GM12878 (cell line): ENCODE measurements around the gene ATP6V1G2. TPM values are rescaled to one million over a fixed set of nuclear protein-coding genes. Genes with fewer than 3 reads are reported as not detected.
A peak's percentile ranks its signal among the peaks of the same experiment; 100 is the strongest.

Experiments used
- ATAC-seq: fragments of 200-7000 bp; cut with Tn5 transposase; 3 replicates; pipeline ENCODE4 v1.9.1; 2020; ENCODE audit warnings: mild to moderate bottlenecking, moderate library complexity
- BruUV-seq: library from RNA; stranded (reverse); fragments of 400-500 nt; replicated peaks from 2 replicates; lab custom pipeline; 2021; lab: Mats Ljungman, UMichigan
- CTCF ChIA-PET: fragments of 300-600 bp; sonication (Branson Sonifier 250); formaldehyde crosslinking; extraction: SDS; loops from one replicate; lab custom pipeline; 2021; ENCODE audit warnings: inconsistent platforms; lab: Yijun Ruan, JAX
- POLR2A ChIA-PET: fragments of 350-600 bp; formaldehyde crosslinking; extraction: SDS; loops from one replicate; lab custom pipeline; 2021; ENCODE audit warnings: inconsistent platforms; lab: Charles Lee
- RAD21 ChIA-PET: fragments of 300-600 bp; sonication (Branson Sonifier 250); formaldehyde crosslinking; loops from one replicate; lab custom pipeline; 2023; ENCODE audit warnings: antibody characterized with exemption; ENCODE audit not compliant: unreplicated experiment; lab: Charles Lee
- SMC1A ChIA-PET: fragments of 300-600 bp; sonication (Branson Sonifier 250); formaldehyde crosslinking; loops from one replicate; lab custom pipeline; 2023; ENCODE audit not compliant: unreplicated experiment, uncharacterized antibody; lab: Charles Lee
- DNase-seq: peaks from one replicate; pipeline ENCODE4 v3.0.0-alpha.2; 2011; ENCODE audit warnings: low read depth, low spot score
- FAIRE-seq: peaks from 3 replicates; lab custom pipeline; 2011; peaks lifted over from hg19 to GRCh38; lab: Jason Lieb, UNC
- H2AFZ ChIP-seq: 2 replicates; pipeline ENCODE4 v1.6.0; 2011; ENCODE audit warnings: low read depth, low read length, control low read depth; ENCODE audit not compliant: control insufficient read depth
- H3K27ac ChIP-seq: 2 replicates; pipeline ENCODE4 v1.5.1; 2011; ENCODE audit warnings: control low read depth; ENCODE audit not compliant: control insufficient read depth, insufficient read depth
- H3K27me3 ChIP-seq, 2 experiments: replicated peaks in 1 of 2; 2 replicates each; pipeline versions ENCODE4 v1.6.0 to v1.6.1; 2011; ENCODE audit warnings: low read length in 1 of 2; ENCODE audit not compliant: control insufficient read depth in 2 of 2, insufficient read depth in 2 of 2
- H3K36me3 ChIP-seq, 2 experiments: 2 replicates each; pipeline ENCODE4 v1.5.1; 2011; ENCODE audit warnings: low read length in 1 of 2; ENCODE audit not compliant: control insufficient read depth in 2 of 2, insufficient read depth in 2 of 2
- H3K4me1 ChIP-seq: 2 replicates; pipeline ENCODE4 v1.6.1; 2011; ENCODE audit warnings: mild to moderate bottlenecking, low read length, moderate library complexity, mixed read lengths; ENCODE audit not compliant: control insufficient read depth, insufficient read depth
- H3K4me2 ChIP-seq: 2 replicates; pipeline ENCODE4 v1.6.0; 2011; ENCODE audit warnings: control low read depth; ENCODE audit not compliant: control insufficient read depth, insufficient read depth
- H3K4me3 ChIP-seq: fragments of 200-600 bp; sonication (generic); 2 replicates; pipeline ENCODE4 v1.5.1; 2016
- H3K79me2 ChIP-seq: 2 replicates; pipeline ENCODE4 v1.6.0; 2011; ENCODE audit warnings: low read length; ENCODE audit not compliant: control insufficient read depth, insufficient read depth
- H3K9ac ChIP-seq: 2 replicates; pipeline ENCODE4 v1.8.0; 2011; ENCODE audit warnings: low read length, control low read depth, mixed read lengths; ENCODE audit not compliant: control insufficient read depth, insufficient read depth
- H3K9me3 ChIP-seq: replicated peaks from 3 replicates; pipeline ENCODE4 v1.5.1; 2011; ENCODE audit warnings: mild to moderate bottlenecking, low read length; ENCODE audit not compliant: control insufficient read depth, insufficient read depth
- H4K20me1 ChIP-seq: 2 replicates; pipeline ENCODE4 v1.6.0; 2011; ENCODE audit not compliant: control insufficient read depth, insufficient read depth
- ASH2L ChIP-seq: fragments of 300-600, 200-600 bp; sonication (generic); IDR thresholded peaks from 2 replicates; pipeline ENCODE4 v1.6.1; 2017; ENCODE audit warnings: low read depth, mild to moderate bottlenecking, borderline replicate concordance
- CREM ChIP-seq: IDR thresholded peaks from 2 replicates; pipeline ENCODE4 v1.6.1; 2014; ENCODE audit warnings: antibody characterized with exemption, low read depth
- DPF2 ChIP-seq: fragments of 450-650 bp; IDR thresholded peaks from 2 replicates; pipeline ENCODE4 v1.6.1; 2017; ENCODE audit warnings: mild to moderate bottlenecking
- EP300 ChIP-seq, 2 experiments: fragments of 150-350 bp in 1 of 2; IDR thresholded peaks; 2 replicates each; pipeline ENCODE4 v1.6.1; 2011 to 2012; ENCODE audit warnings: low read depth in 2 of 2, low read length in 2 of 2, borderline replicate concordance in 1 of 2, improper control_type of control experiment in 1 of 2, inconsistent platforms in 1 of 2; ENCODE audit not compliant: control insufficient read depth in 1 of 2
- RFX5 ChIP-seq: IDR thresholded peaks from 2 replicates; pipeline ENCODE4 v1.6.1; 2011; ENCODE audit warnings: low read depth, low read length, improper control_type of control experiment
- SUPT20H ChIP-seq: IDR thresholded peaks from 2 replicates; pipeline ENCODE4 v1.6.1; 2011; ENCODE audit warnings: low read depth, mild to moderate bottlenecking, low read length, moderate library complexity, borderline replicate concordance; ENCODE audit not compliant: control insufficient read depth
- ZBED1 ChIP-seq: IDR thresholded peaks from 2 replicates; pipeline ENCODE4 v1.6.1; 2016; ENCODE audit warnings: borderline replicate concordance
- WGBS: methylation state at CpG from one replicate; pipeline ENCODE4 v1.1.6; 2016; ENCODE audit warnings: low lambda C conversion rate; ENCODE audit not compliant: insufficient replicate concordance, insufficient coverage; ENCODE audit errors: missing lambda C conversion rate; 5-methylcytosine and 5-hydroxymethylcytosine counted together
- in situ Hi-C: fragments of 300-500 bp; cut with MboI; formaldehyde crosslinking; loops from 9 replicates; pipeline ENCODE4 v1.14.3; 2018; ENCODE audit warnings: mixed read lengths
- intact Hi-C: fragments of 100-400 bp; cut with micrococcal nuclease; formaldehyde crosslinking; loops from one replicate; pipeline ENCODE4 v1.14.2; 2022; ENCODE audit not compliant: unreplicated experiment
- polyA plus RNA-seq, 11 experiments: library from polyadenylated mRNA; depleted of rRNA in 4 of 11; unstranded in 6 of 11; stranded (reverse) in 5 of 11; fragments of >200 nt; fragmentation: Nextera tagmentation in 4 of 11; fragmentation: Illumina TruSeq in 1 of 11; extraction: Ambion mirVana in 4 of 11; extraction: Trizol in 1 of 11; gene quantifications; 1 replicate in 1 of 11; 2 replicates in 10 of 11; pipeline versions ENCODE4 v1.2.1 to v1.2.3, GENCODE V29; 2011 to 2016; ENCODE audit warnings: inconsistent platforms in 2 of 11, missing spikeins in 2 of 11, low read depth in 1 of 11
- total RNA-seq, 4 experiments: library from RNA; depleted of rRNA in 3 of 4; stranded (reverse); fragments of >200 nt in 3 of 4; fragmentation: Illumina TruSeq in 1 of 4; extraction: Trizol in 1 of 4; gene quantifications; 2 replicates each; pipeline versions ENCODE4 v1.2.1 to v1.2.3, GENCODE V29; 2013 to 2021
- TF ChIP-seq, protein P1 (sequence below): fragments of 150-350 bp; IDR thresholded peaks from 2 replicates; pipeline ENCODE4 v1.6.1; 2016; ENCODE audit warnings: low read depth, low read length
- TF ChIP-seq, protein P2 (sequence below): fragments of 450-650 bp; IDR thresholded peaks from 2 replicates; pipeline ENCODE4 v1.6.1; 2017; ENCODE audit warnings: low read depth, mild to moderate bottlenecking, moderate library complexity

The ATP6V1G2 gene
- total and polyA plus RNA-seq, 10 of the 15 experiments (the other 5 are each of a cell fraction or from before 2014, with no cell fraction given) = 0.45 to 8.9 (median 2.8) TPM

DNA sequence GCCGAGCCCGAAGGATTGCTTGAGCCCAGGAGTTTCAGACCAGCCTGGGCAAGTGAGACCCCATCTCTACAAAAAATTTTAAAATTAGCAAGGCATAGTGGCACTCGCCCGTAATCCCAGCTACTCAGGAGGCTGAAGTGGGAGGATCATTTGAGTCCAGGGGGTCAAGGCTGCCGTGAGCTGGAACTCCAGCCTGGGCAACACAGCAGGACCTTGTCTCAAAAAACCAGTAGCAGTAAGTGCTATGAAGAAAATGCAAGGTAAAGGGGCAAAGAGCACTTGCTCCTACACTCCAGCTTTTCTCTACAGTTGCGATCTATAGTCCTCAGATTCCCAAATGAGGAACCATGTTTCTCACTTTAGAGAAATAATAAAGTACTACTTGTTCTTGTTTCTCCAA, 2.8 kb downstream of the ATP6V1G2 start (continued):
- TF ChIP-seq, protein P1, sequence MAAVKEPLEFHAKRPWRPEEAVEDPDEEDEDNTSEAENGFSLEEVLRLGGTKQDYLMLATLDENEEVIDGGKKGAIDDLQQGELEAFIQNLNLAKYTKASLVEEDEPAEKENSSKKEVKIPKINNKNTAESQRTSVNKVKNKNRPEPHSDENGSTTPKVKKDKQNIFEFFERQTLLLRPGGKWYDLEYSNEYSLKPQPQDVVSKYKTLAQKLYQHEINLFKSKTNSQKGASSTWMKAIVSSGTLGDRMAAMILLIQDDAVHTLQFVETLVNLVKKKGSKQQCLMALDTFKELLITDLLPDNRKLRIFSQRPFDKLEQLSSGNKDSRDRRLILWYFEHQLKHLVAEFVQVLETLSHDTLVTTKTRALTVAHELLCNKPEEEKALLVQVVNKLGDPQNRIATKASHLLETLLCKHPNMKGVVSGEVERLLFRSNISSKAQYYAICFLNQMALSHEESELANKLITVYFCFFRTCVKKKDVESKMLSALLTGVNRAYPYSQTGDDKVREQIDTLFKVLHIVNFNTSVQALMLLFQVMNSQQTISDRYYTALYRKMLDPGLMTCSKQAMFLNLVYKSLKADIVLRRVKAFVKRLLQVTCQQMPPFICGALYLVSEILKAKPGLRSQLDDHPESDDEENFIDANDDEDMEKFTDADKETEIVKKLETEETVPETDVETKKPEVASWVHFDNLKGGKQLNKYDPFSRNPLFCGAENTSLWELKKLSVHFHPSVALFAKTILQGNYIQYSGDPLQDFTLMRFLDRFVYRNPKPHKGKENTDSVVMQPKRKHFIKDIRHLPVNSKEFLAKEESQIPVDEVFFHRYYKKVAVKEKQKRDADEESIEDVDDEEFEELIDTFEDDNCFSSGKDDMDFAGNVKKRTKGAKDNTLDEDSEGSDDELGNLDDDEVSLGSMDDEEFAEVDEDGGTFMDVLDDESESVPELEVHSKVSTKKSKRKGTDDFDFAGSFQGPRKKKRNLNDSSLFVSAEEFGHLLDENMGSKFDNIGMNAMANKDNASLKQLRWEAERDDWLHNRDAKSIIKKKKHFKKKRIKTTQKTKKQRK = no peak
- no peak for TF ChIP-seq SUPT20H

DNA sequence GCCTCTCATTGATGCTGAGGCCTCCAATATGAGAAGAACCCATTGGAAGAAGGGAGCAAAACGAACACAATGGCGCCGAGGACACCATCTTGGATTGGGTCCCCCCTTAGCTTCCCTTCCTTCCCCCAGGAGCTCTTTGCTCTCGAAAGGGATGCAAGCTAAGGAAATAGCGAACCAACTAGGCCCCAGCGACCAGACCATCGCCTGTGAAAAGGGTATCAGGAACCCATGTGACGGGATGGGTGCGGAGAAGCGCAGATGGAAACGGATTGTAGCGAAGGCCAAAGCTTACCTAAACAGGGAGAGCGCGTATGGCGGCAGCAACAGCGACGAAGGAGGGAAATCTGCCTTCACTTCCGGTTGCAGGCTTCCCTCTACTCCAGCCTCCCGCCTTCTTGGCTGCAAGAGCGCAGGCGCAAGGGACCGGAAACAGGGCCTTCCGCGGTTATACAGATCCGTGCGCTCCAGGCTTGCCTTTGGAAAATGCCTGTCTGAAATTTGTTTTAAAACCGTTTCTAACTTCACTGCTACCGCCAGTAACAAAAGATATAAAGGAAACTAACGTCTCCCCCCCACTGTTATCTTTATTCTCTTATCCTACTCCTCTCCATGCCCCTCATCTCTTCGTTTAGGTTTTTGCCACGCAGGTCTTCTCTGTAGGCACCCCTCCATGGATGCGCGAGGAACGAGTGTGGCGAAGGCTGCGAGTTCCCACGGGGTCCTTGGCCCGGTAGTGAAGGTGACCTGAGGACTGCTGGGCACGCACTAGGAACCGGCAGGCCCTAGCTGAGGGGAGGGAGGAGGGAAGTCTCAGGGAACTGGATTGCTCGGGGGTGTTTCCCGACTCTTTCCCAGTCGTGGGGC, 4.5 kb downstream of the ATP6V1G2 start, which contains the start of gene DDX39B:
TSS of gene DDX39B (minus strand) at position 346 of the 864 bp plus-strand sequence. CDS start 1,471 bp downstream, outside the sequence.
- ChIA-PET POLR2A (interaction anchor here (0.6 to 4.8 kb wide), 30 partner anchors 9 to 654 kb away, joined by 3 to 56 read pairs (median 4); partner anchors contain the start of genes ABHD16A, BAG6, C6orf47 and GPANK1), SMC1A (interaction anchor here (0.6 to 34.7 kb wide), 17 partner anchors 9 to 295 kb away, joined by 3 to 1989 read pairs (median 4); partner anchors contain the start of genes ABHD16A, LST1, LTA and LTB), RAD21 (interaction anchor here (0.9 to 16.9 kb wide), 13 partner anchors 8 to 288 kb away, joined by 3 to 668 read pairs (median 5); partner anchors contain the start of genes HSPA1B, LTB, MICB and NCR3), CTCF (interaction anchor here (0.6 to 34.8 kb wide), 13 partner anchors 9 to 722 kb away, joined by 3 to 2098 read pairs (median 3); partner anchors contain the start of genes C6orf47, DXO, HSPA1B and LST1)
- H3K36me3 ChIP-seq = peaks cover 12 to 27% of the 10 kb centered on the region in 2 experiments
- in situ Hi-C loops (loop anchor here (5.0 to 10.0 kb wide), 2 partner anchors 50 to 293 kb away; no protein-coding TSS in a partner anchor), intact Hi-C loops (loop anchor here (1.0 to 10.0 kb wide), 3 partner anchors 49 to 363 kb away; partner anchors contain the start of gene ZBTB12)
- H3K4me2 ChIP-seq = peak within 1 kb of the TSS; percentile 85
- FAIRE-seq (peak; percentile 75), ATAC-seq (peak; percentile 81), DNase-seq (peak; percentile 93)
- H3K9me3 ChIP-seq = no peaks in the 10 kb centered on the region
- H3K27me3 ChIP-seq = no peaks in the 10 kb centered on the region
- peaks cover 63% of the 10 kb centered on the region for H3K79me2 ChIP-seq
- BruUV-seq = no TSS peak
- H3K9ac ChIP-seq = peak within 1 kb of the TSS; percentile 99
- under 1% methylated on average over 43 of the region's 43 CpGs for WGBS
- H4K20me1 ChIP-seq = peaks cover 9% of the 10 kb centered on the region
- H2AFZ ChIP-seq = peak within 1 kb of the TSS; percentile 83
- H3K27ac ChIP-seq = peak within 1 kb of the TSS; percentile 97
- H3K4me3 ChIP-seq = peak within 1 kb of the TSS; percentile 94
- no peaks in the 10 kb centered on the region for H3K4me1 ChIP-seq
- no peak for TF ChIP-seq EP300 (IDR thresholded peaks at IDR 0.05; ENCODE audit: borderline replicate concordance in 1 of 2, control insufficient read depth in 1 of 2, low read depth in 2 of 2, low read length in 2 of 2)
- peak; percentile 61 for TF ChIP-seq CREM
- TF ChIP-seq, protein P1 = no peak
- TF ChIP-seq, protein P2, sequence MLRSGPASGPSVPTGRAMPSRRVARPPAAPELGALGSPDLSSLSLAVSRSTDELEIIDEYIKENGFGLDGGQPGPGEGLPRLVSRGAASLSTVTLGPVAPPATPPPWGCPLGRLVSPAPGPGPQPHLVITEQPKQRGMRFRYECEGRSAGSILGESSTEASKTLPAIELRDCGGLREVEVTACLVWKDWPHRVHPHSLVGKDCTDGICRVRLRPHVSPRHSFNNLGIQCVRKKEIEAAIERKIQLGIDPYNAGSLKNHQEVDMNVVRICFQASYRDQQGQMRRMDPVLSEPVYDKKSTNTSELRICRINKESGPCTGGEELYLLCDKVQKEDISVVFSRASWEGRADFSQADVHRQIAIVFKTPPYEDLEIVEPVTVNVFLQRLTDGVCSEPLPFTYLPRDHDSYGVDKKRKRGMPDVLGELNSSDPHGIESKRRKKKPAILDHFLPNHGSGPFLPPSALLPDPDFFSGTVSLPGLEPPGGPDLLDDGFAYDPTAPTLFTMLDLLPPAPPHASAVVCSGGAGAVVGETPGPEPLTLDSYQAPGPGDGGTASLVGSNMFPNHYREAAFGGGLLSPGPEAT = peak; percentile 94
- TF ChIP-seq RFX5 = no peak
- no peak for TF ChIP-seq DPF2
- TF ChIP-seq ASH2L = peak; percentile 90; the same call in 1 of the 2 replicates
- TF ChIP-seq ZBED1 = peak; percentile 72
